HCT116 (cell line): ENCODE measurements around the gene SOX9. TPM values are rescaled to one million over a fixed set of nuclear protein-coding genes. Genes with fewer than 3 reads are reported as not detected.

Experiments
- ATAC-seq: fragments of 200-7000 bp; cut with Tn5 transposase; 2 replicates; pipeline ENCODE4 v1.9.1; 2020; ENCODE audit warnings: mild to moderate bottlenecking, moderate library complexity
- BruUV-seq: library from RNA; stranded (reverse); fragments of 400-500 nt; replicated peaks from 2 replicates; lab custom pipeline; 2021; lab: Mats Ljungman, UMichigan
- CTCF ChIA-PET: fragments of 300-600 bp; sonication (Branson Sonifier 250); formaldehyde crosslinking; loops from one replicate; lab custom pipeline; 2021; ENCODE audit warnings: antibody characterized with exemption; lab: Charles Lee
- POLR2A ChIA-PET: fragments of 300-600, 350-600 bp; sonication (Branson Sonifier 250); formaldehyde crosslinking; loops from one replicate; lab custom pipeline; 2021; ENCODE audit warnings: antibody characterized with exemption; lab: Charles Lee
- RAD21 ChIA-PET, 2 experiments: fragments of 300-600 bp; sonication (Branson Sonifier 250); formaldehyde crosslinking; loops; one replicate each; lab custom pipeline; 2023; ENCODE audit warnings: low total read pairs in 2 of 2; ENCODE audit not compliant: uncharacterized antibody in 2 of 2, unreplicated experiment in 2 of 2, low non-redundant PET in 1 of 2; lab: Charles Lee
- DNase-seq: peaks from one replicate; pipeline ENCODE4 v3.0.0-alpha.2; 2010; ENCODE audit warnings: low read depth, low spot score
- H2AFZ ChIP-seq: fragments of 200-600 bp; shearing (Covaris generic), sonication (generic); 2 replicates; pipeline ENCODE4 v1.6.1; 2017; ENCODE audit warnings: low read depth, mixed run types, mixed read lengths, antibody characterized with exemption, low read length; ENCODE audit not compliant: poor library complexity, severe bottlenecking
- H3K27ac ChIP-seq: 2 replicates; pipeline ENCODE4 v1.5.1; 2012; ENCODE audit warnings: low read depth, low read length
- H3K27me3 ChIP-seq: fragments of 200-600 bp; sonication (generic); 2 replicates; pipeline ENCODE4 v1.6.1; 2016; ENCODE audit warnings: mixed run types, low read length, mixed read lengths; ENCODE audit not compliant: insufficient read depth
- H3K36me3 ChIP-seq, 2 experiments: fragments of 200-500 bp in 1 of 2; fragments of 200-600 bp in 1 of 2; sonication (Bioruptor generic) in 1 of 2; sonication (generic) in 1 of 2; 2 replicates each; pipeline versions ENCODE4 v1.5.1 to v1.6.1; 2014 to 2016; ENCODE audit warnings: low read length in 2 of 2, inconsistent platforms in 1 of 2, mixed read lengths in 1 of 2, mixed run types in 1 of 2; ENCODE audit not compliant: insufficient read depth in 2 of 2, control insufficient read depth in 1 of 2
- H3K4me1 ChIP-seq, 2 experiments: fragments of 200-600 bp in 1 of 2; sonication (generic) in 1 of 2; 2 replicates each; pipeline versions ENCODE4 v1.5.1 to v1.6.1; 2012 to 2017; ENCODE audit warnings: low read length in 2 of 2, inconsistent platforms in 1 of 2, mild to moderate bottlenecking in 1 of 2, mixed read lengths in 1 of 2, mixed run types in 1 of 2, moderate library complexity in 1 of 2; ENCODE audit not compliant: insufficient read depth in 2 of 2, control insufficient read depth in 1 of 2
- H3K4me2 ChIP-seq: fragments of 200-600 bp; sonication (generic); 2 replicates; pipeline ENCODE4 v1.6.1; 2017; ENCODE audit warnings: mixed run types, low read length, mixed read lengths
- H3K4me3 ChIP-seq, 2 experiments: fragments of 200-600 bp in 1 of 2; sonication (generic) in 1 of 2; replicated peaks in 1 of 2; 2 replicates each; pipeline ENCODE4 v1.5.1; 2011 to 2016; ENCODE audit warnings: low read length in 2 of 2, control low read depth in 1 of 2, low read depth in 1 of 2, mild to moderate bottlenecking in 1 of 2, mixed read lengths in 1 of 2, mixed run types in 1 of 2
- H3K79me2 ChIP-seq: fragments of 200-600 bp; sonication (generic); 2 replicates; pipeline ENCODE4 v1.6.1; 2017; ENCODE audit warnings: mild to moderate bottlenecking, mixed run types, low read length, moderate library complexity, mixed read lengths; ENCODE audit not compliant: insufficient read depth
- H3K9ac ChIP-seq: fragments of 200-600 bp; sonication (generic); 2 replicates; pipeline ENCODE4 v1.6.1; 2016; ENCODE audit warnings: low read length, mixed read lengths
- H3K9me2 ChIP-seq: fragments of 200-600 bp; sonication (generic), shearing (Covaris generic); 2 replicates; pipeline ENCODE4 v1.6.1; 2017; ENCODE audit warnings: mixed run types, mild to moderate bottlenecking, moderate library complexity; ENCODE audit not compliant: insufficient read depth
- H3K9me3 ChIP-seq, 2 experiments: fragments of 200-500 bp in 1 of 2; fragments of 200-600 bp in 1 of 2; sonication (Bioruptor generic) in 1 of 2; sonication (generic) in 1 of 2; 2 replicates each; pipeline ENCODE4 v1.6.1; 2014 to 2017; ENCODE audit warnings: low read length in 2 of 2, mixed read lengths in 2 of 2, inconsistent platforms in 1 of 2, low read depth in 1 of 2, mild to moderate bottlenecking in 1 of 2, mixed run types in 1 of 2, moderate library complexity in 1 of 2; ENCODE audit not compliant: control insufficient read depth in 1 of 2, insufficient read depth in 1 of 2
- H4K20me1 ChIP-seq: fragments of 200-600 bp; sonication (generic), shearing (Covaris generic); 2 replicates; pipeline ENCODE4 v1.6.1; 2017; ENCODE audit warnings: mixed run types, mild to moderate bottlenecking, moderate library complexity; ENCODE audit not compliant: insufficient read depth
- EGR1 ChIP-seq: IDR thresholded peaks from 2 replicates; pipeline ENCODE4 v1.6.1; 2012; ENCODE audit warnings: low read depth
- JUND ChIP-seq: IDR thresholded peaks from 2 replicates; pipeline ENCODE4 v1.6.1; 2012
- RAD21 ChIP-seq: IDR thresholded peaks from 2 replicates; pipeline ENCODE4 v1.6.1; 2012; ENCODE audit warnings: low read depth, mild to moderate bottlenecking
- intact Hi-C: fragments of 100-400 bp; cut with micrococcal nuclease; formaldehyde crosslinking; loops from 2 replicates; pipeline ENCODE4 v1.10.0; 2022
- total RNA-seq: library from RNA; stranded (reverse); gene quantifications from one replicate; pipeline ENCODE4 v1.2.1, GENCODE V29; 2021; ENCODE audit not compliant: unreplicated experiment
- TF ChIP-seq, protein P1 (sequence below): IDR thresholded peaks from 2 replicates; pipeline ENCODE4 v1.6.1; 2012
- TF ChIP-seq, protein P2 (sequence below), 3 experiments: fragments of 200-600 bp in 1 of 3; sonication (generic) in 1 of 3; IDR thresholded peaks in 2 of 3; conservative IDR thresholded peaks in 1 of 3; 2 replicates each; pipeline ENCODE4 v1.5.1; 2012 to 2017; ENCODE audit warnings: low read depth in 2 of 3, low read length in 2 of 3, antibody characterized with exemption in 1 of 3, borderline replicate concordance in 1 of 3, control low read depth in 1 of 3, mild to moderate bottlenecking in 1 of 3, mixed read lengths in 1 of 3, mixed run types in 1 of 3, moderate library complexity in 1 of 3; ENCODE audit not compliant: insufficient read depth in 1 of 3

SOX9 gene
- total RNA-seq, 1 experiment from 2014 or later = 69.2 TPM

DNA sequence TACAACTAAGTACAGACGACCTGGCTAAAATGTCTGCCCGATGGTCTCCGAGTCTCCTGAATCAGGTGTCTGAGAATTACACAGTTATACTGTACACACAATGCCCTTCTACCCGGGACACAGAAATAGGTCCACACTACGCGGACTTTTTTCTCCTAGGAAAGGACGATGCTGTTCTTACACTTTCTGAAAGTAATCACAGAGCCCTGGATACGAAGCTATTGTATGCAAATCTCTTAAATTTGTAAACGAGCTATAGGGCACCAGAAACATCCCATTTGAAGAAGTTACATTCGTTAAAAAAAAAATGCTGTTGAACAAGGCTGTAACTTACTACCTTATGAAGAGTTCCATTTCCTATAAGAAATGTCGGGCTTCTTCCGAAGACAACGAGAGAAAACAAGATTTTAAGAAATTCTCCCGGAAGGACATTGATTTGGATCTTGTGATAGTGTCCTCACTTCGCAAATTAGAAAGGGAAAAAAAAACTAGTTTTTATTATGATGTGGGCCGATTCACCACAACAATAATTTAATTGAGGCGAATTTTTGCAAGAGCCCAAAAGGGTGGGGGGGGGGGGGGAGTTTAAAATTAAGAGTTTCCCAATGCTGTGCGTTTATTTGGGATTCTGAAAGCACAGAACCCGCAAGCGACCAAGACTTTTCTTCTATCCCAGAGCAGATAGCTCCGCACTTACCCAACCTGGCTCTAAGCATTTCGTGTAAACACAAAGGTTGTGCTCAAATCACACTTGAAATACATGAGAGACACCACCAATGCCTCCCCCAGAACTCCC, 1.5 kb upstream of the SOX9 start:
- intact Hi-C loops = loop anchor here (2.0 to 10.0 kb wide), 3 partner anchors 354 to 1034 kb away; no protein-coding TSS in a partner anchor
- peaks cover 30% of the 10 kb centered on the region for H3K79me2 ChIP-seq
- peaks cover 8 to 13% of the 10 kb centered on the region in 2 experiments for H3K36me3 ChIP-seq
- H3K27ac ChIP-seq = peak overlapping the region; percentile 45; the same call in 1 of the 2 replicates
- ChIA-PET CTCF (interaction anchor here (0.7 to 2.7 kb wide), 6 partner anchors 312 to 1352 kb away, joined by 3 to 19 read pairs (median 8); no protein-coding TSS in a partner anchor), POLR2A (interaction anchor here (1.2 to 1.5 kb wide), 3 partner anchors 30 to 1013 kb away, joined by 3 to 8 read pairs (median 5); no protein-coding TSS in a partner anchor), RAD21 (interaction anchor here in 1 of 2 experiments (1.0 kb wide), 1 partner anchor 312 kb away, joined by 3 read pairs; no protein-coding TSS in a partner anchor)
- H3K4me1 ChIP-seq = peaks cover 9 to 35% of the 10 kb centered on the region in 2 experiments; a peak in 3 of 4 replicates
- peak overlapping the region; percentile 67 for H2AFZ ChIP-seq
- no peaks in the 10 kb centered on the region for H3K27me3 ChIP-seq
- no peaks in the 10 kb centered on the region for H3K9me3 ChIP-seq
- H3K9ac ChIP-seq = peak overlapping the region; percentile 50
- no peak for ATAC-seq
- TF ChIP-seq, protein P1, sequence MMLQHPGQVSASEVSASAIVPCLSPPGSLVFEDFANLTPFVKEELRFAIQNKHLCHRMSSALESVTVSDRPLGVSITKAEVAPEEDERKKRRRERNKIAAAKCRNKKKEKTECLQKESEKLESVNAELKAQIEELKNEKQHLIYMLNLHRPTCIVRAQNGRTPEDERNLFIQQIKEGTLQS = no peak
- H3K4me3 ChIP-seq = peak overlapping the region; percentile 93 to 99
- H3K4me2 ChIP-seq = peak overlapping the region; percentile 99
- TSS peak; percentile 46 for BruUV-seq
- H4K20me1 ChIP-seq = no peaks in the 10 kb centered on the region
- no peak for DNase-seq
- no peaks in the 10 kb centered on the region for H3K9me2 ChIP-seq

DNA sequence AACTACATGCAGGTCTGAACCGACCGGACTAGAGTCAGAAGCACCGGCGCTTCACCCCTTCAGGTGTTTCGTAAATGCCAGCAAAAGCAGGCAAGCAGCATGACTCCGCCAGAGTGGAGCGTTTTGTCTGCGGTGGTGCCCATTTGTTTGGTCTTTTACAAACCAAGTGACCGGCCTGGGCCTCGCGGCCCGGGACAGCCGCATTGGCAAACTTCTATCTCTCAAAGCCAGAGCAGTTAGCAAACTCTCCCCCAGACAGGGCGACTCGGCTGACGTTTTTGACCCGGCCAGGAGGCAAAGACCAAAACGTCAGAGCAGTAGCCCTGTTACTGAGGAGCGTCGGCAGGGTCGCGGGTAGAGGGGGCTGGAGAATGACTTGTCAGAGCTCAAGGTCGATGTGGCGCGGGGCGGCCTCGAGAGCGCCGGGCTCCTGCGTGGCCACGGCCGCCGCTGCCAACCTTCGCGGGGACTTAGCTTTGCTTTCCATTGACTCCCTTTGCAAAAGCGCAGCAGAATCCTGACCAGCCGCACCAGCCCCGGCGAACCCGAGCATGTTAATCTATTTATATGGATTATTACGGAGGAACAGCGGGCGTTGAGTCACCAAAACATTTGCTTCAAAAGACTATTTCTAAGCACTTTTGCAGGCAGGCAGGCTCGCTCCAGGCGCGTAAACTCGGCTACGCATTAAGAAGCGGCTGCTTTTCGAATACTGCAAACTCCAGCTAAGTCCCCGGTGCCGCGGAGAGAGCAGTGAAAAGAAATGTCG, 763 bp upstream of the SOX9 start:
- Histone ChIP-seq H3K36me3 (peaks cover 12 to 19% of the 10 kb centered on the region in 2 experiments), H4K20me1 (no peaks in the 10 kb centered on the region), H3K4me3 (peak overlapping the region; percentile 93 to 99), H2AFZ (peak overlapping the region; percentile 67), H3K9ac (peak overlapping the region; percentile 50), H3K79me2 (peaks cover 37% of the 10 kb centered on the region), H3K9me3 (no peaks in the 10 kb centered on the region)
- BruUV-seq = no TSS peak
- CTCF ChIA-PET = interaction anchor here (0.7 to 2.7 kb wide), 13 partner anchors 21 to 1353 kb away, joined by 3 to 19 read pairs (median 4); no protein-coding TSS in a partner anchor
- peak; percentile 64 for DNase-seq
- POLR2A ChIA-PET = interaction anchor here (0.6 to 2.3 kb wide), 33 partner anchors 8 to 1353 kb away, joined by 3 to 14 read pairs (median 4); no protein-coding TSS in a partner anchor
- intact Hi-C loops = loop anchor here (2.0 to 10.0 kb wide), 6 partner anchors 311 to 1483 kb away; no protein-coding TSS in a partner anchor
- peak; percentile 47 for ATAC-seq
- RAD21 ChIA-PET = interaction anchor here (0.6 to 1.4 kb wide), 7 partner anchors 16 to 341 kb away, joined by 3 to 6 read pairs (median 5); no protein-coding TSS in a partner anchor
- TF ChIP-seq JUND (no peak), EGR1 (no peak), RAD21 (no peak)
- TF ChIP-seq, protein P2, sequence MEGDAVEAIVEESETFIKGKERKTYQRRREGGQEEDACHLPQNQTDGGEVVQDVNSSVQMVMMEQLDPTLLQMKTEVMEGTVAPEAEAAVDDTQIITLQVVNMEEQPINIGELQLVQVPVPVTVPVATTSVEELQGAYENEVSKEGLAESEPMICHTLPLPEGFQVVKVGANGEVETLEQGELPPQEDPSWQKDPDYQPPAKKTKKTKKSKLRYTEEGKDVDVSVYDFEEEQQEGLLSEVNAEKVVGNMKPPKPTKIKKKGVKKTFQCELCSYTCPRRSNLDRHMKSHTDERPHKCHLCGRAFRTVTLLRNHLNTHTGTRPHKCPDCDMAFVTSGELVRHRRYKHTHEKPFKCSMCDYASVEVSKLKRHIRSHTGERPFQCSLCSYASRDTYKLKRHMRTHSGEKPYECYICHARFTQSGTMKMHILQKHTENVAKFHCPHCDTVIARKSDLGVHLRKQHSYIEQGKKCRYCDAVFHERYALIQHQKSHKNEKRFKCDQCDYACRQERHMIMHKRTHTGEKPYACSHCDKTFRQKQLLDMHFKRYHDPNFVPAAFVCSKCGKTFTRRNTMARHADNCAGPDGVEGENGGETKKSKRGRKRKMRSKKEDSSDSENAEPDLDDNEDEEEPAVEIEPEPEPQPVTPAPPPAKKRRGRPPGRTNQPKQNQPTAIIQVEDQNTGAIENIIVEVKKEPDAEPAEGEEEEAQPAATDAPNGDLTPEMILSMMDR (IDR thresholded peaks at IDR 0.05 in 2 of 3, conservative IDR thresholded peaks at IDR 0.05 in 1 of 3; ENCODE audit: borderline replicate concordance in 1 of 3, insufficient read depth in 1 of 3, low read depth in 2 of 3, low read length in 2 of 3) = no peak
- TF ChIP-seq, all 23 proteins: peak for 0
- H3K4me2 ChIP-seq = peak overlapping the region; percentile 99
- H3K4me1 ChIP-seq = peaks cover 17 to 43% of the 10 kb centered on the region in 2 experiments
- H3K27ac ChIP-seq = peak overlapping the region; percentile 45
- no peaks in the 10 kb centered on the region for H3K9me2 ChIP-seq
- H3K27me3 ChIP-seq = no peaks in the 10 kb centered on the region
